Activated T-cell treated with anti-CD3 and anti-CD28 coated beads, Interleukin-2, amount 50 U/mL, for 72 hours (primary cell): ENCODE data around the gene RAB27B. TPM values are rescaled to one million over a fixed set of nuclear protein-coding genes. Genes with fewer than 3 reads are reported as not detected.

Experiments used
- ATAC-seq, 2 donors: fragments of 150-1000 bp; cut with Tn5 transposase; replicated peaks in 1 of 2; 2 replicates each; pipeline ENCODE4 v1.10.0; 2021; ENCODE audit warnings: moderate library complexity in 2 of 2, mild to moderate bottlenecking in 1 of 2
- DNase-seq, 2 donors: peaks; one replicate each; pipeline ENCODE4 v3.0.0; 2021 to 2022; ENCODE audit warnings: mixed read lengths in 1 of 2
- H3K27ac Mint-ChIP-seq: one replicate; pipeline ENCODE4 v1.8.0; 2022; ENCODE audit warnings: mild to moderate bottlenecking, moderate library complexity, mixed read lengths
- H3K27me3 Mint-ChIP-seq: one replicate; pipeline ENCODE4 v1.8.0; 2022; ENCODE audit warnings: low read depth, mixed read lengths
- H3K36me3 Mint-ChIP-seq, 2 donors: one replicate each; pipeline ENCODE4 v1.8.0; 2022; ENCODE audit warnings: mixed read lengths in 2 of 2, mild to moderate bottlenecking in 1 of 2; ENCODE audit not compliant: insufficient read depth in 2 of 2
- H3K4me1 Mint-ChIP-seq: one replicate; pipeline ENCODE4 v1.8.0; 2022; ENCODE audit warnings: low read depth, mixed read lengths
- H3K4me3 Mint-ChIP-seq, 2 donors: one replicate each; pipeline ENCODE4 v1.8.0; 2022; ENCODE audit warnings: mild to moderate bottlenecking in 2 of 2, mixed read lengths in 2 of 2, moderate library complexity in 2 of 2
- H3K9me3 Mint-ChIP-seq, 2 donors: one replicate each; pipeline ENCODE4 v1.8.0; 2022; ENCODE audit warnings: mixed read lengths in 2 of 2
- total RNA-seq, 2 donors: library from RNA; stranded (reverse); gene quantifications; one replicate each; pipeline ENCODE4 v1.2.3, GENCODE V29; 2022

RAB27B gene
- total RNA-seq, 2 donors from 2014 or later: 0.14 to 0.19 TPM

DNA sequence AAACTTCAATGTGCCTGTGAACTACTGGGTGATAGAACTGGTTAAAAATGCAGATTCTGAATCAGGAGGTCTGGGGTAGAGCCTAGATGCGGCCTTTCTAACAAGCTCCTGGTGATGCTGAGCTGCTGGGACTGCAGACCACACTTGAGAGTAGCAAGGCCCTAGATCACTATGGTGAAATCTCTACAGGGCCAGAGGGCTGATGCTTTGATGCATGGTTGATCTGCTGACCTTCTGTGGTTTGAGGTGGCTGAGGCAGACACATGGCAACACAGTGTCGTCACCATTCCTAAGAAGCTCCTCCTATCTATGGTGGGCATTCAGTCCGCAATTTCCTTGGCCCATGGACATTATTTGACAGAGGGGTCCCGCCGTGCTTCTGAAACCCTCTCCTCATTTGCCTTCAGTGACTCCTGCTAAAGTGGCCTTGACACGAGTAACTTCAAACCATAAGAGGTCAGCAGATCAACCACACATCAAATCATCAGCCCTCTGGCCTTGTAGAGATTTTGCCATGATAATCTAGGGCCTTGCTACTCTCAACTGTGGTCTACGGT is 111.2 kb downstream of the RAB27B start:
- no peak overlapping the region for H3K27ac Mint-ChIP-seq
- no peaks in the 10 kb centered on the region for H3K27me3 Mint-ChIP-seq
- no peak for DNase-seq
- ATAC-seq: no peak
- H3K4me3 Mint-ChIP-seq: no peak overlapping the region
- H3K4me1 Mint-ChIP-seq: no peaks in the 10 kb centered on the region
- no peaks in the 10 kb centered on the region for H3K36me3 Mint-ChIP-seq
- no peaks in the 10 kb centered on the region for H3K9me3 Mint-ChIP-seq

DNA sequence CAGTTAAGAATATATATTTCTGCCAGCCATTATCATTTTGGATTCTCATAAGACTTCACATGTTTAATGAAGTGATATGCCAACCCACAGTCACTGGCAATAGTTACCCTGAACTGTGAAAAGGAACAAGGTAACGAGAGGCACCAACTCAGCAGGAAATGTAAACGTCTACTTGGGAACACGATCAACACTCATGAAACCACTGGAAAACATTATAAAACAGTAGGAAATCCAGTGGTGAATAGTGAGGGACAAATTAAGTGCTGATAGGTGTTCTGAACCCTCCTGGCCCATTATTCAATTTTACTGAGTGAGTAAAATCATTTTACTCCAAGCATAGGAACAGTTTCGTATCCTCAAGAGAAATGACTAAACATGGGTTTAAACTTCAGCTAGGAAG is 113.9 kb downstream of the RAB27B start:
- DNase-seq (no peak), ATAC-seq (no peak)
- peaks cover 17% of the 10 kb centered on the region for H3K4me1 Mint-ChIP-seq
- no peak overlapping the region for H3K27ac Mint-ChIP-seq
- no peak overlapping the region for H3K4me3 Mint-ChIP-seq
- H3K36me3 Mint-ChIP-seq: no peaks in the 10 kb centered on the region
- H3K27me3 Mint-ChIP-seq: no peaks in the 10 kb centered on the region
- H3K9me3 Mint-ChIP-seq: no peaks in the 10 kb centered on the region

DNA sequence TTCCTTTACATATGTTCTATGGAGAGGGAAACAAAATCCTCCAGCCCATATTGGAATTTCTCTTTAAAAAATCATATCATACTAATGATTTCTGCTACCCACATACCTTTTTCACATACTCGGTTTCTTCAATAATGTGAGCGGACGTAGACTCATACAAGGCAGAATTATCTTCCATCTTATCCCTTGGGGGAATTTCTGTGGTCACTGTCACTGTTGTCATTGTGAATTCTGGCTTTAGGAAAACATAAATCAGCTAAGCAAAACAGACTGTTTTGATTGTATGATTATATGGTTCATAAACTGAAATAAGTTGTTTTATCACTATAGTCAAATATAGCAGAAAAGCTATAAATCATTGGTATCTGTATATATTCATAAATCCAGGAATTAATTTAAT is 114.3 kb downstream of the RAB27B start:
- ATAC-seq (no peak), DNase-seq (no peak)
- H3K27ac Mint-ChIP-seq: no peak overlapping the region
- no peaks in the 10 kb centered on the region for H3K27me3 Mint-ChIP-seq
- H3K36me3 Mint-ChIP-seq: no peaks in the 10 kb centered on the region
- H3K9me3 Mint-ChIP-seq: no peaks in the 10 kb centered on the region
- H3K4me3 Mint-ChIP-seq: no peak overlapping the region
- peaks cover 17% of the 10 kb centered on the region for H3K4me1 Mint-ChIP-seq

Other genes with a start within 250 kb of the RAB27B start
- gene DYNAP, start 237.2 kb upstream of the RAB27B start, total RNA-seq: not detected
- not detected for gene CCDC68, start 131.0 kb downstream of the RAB27B start, total RNA-seq